Upper lobe of left lung (tissue), 6 donors: ENCODE measurements around the gene KIF22. TPM values are rescaled to one million over a fixed set of nuclear protein-coding genes. Genes with fewer than 3 reads are reported as not detected.
"Not testable (repeated sequence)": the region's sequence is repeated elsewhere in the genome, so short reads cannot be mapped to it uniquely, and the experiment has no call there.

Experiments
- ATAC-seq, 2 donors: fragments of 200-7000 bp; cut with Tn5 transposase; one replicate each; pipeline ENCODE4 v1.9.1; 2022; ENCODE audit warnings: mild to moderate bottlenecking in 2 of 2, moderate library complexity in 2 of 2; ENCODE audit not compliant: low FRiP score in 2 of 2
- DNase-seq, 2 donors: peaks; one replicate each; pipeline ENCODE4 v3.0.0-alpha.2; 2019 to 2020
- H3K27ac ChIP-seq, 4 donors: fragments of 200-600 bp; sonication (generic); one replicate each; pipeline ENCODE4 v1.5.1; 2016 to 2019
- H3K27me3 ChIP-seq, 4 donors: fragments of 200-600 bp; sonication (generic); one replicate each; pipeline ENCODE4 v1.5.1; 2017 to 2019
- H3K36me3 ChIP-seq, 4 donors: fragments of 200-600 bp; sonication (generic); one replicate each; pipeline ENCODE4 v1.5.1; 2016 to 2019
- H3K4me1 ChIP-seq, 4 donors: fragments of 200-600 bp; sonication (generic); one replicate each; pipeline ENCODE4 v1.5.1; 2018 to 2019
- H3K4me3 ChIP-seq, 4 donors: fragments of 200-600 bp; sonication (generic); one replicate each; pipeline ENCODE4 v1.5.1; 2017 to 2019; ENCODE audit warnings: mild to moderate bottlenecking in 2 of 4, moderate library complexity in 1 of 4
- H3K9me3 ChIP-seq, 4 donors: fragments of 200-600 bp; sonication (generic); one replicate each; pipeline ENCODE4 v1.5.1; 2018 to 2019
- EP300 ChIP-seq, 4 donors: sonication (generic); formaldehyde crosslinking; IDR thresholded peaks; one replicate each; pipeline ENCODE4 v1.5.1; 2017; ENCODE audit warnings: antibody characterized with exemption in 4 of 4, control low read depth in 2 of 4
- POLR2A ChIP-seq, 4 donors: fragments of 450-650 bp; IDR thresholded peaks; one replicate each; pipeline ENCODE4 v1.5.1; 2016 to 2017; ENCODE audit warnings: antibody characterized with exemption in 4 of 4, mild to moderate bottlenecking in 2 of 4
- POLR2AphosphoS5 ChIP-seq, 2 donors: sonication (generic); formaldehyde crosslinking; IDR thresholded peaks; one replicate each; pipeline ENCODE4 v1.5.1; 2017; ENCODE audit warnings: antibody characterized with exemption in 2 of 2
- WGBS, 2 donors: methylation state at CpG; one replicate each; pipeline ENCODE4 v1.1.5; 2017 to 2018; 5-methylcytosine and 5-hydroxymethylcytosine counted together
- total RNA-seq, 6 donors: library from RNA; depleted of rRNA in 4 of 6; stranded (reverse); fragments of >200 nt in 4 of 6; gene quantifications; one replicate each; pipeline versions ENCODE4 v1.1.0 to v1.2.1, GENCODE V29; 2016 to 2021
- TF ChIP-seq, protein P1 (sequence below), 6 experiments: fragments of 450-650 bp in 4 of 6; fragments of 200-600 bp in 2 of 6; sonication (generic) in 2 of 6; IDR thresholded peaks; one replicate each; pipeline ENCODE4 v1.5.1; 2016 to 2019; ENCODE audit warnings: antibody characterized with exemption in 6 of 6
- donor health status: DM: no; HTN: no; CAD: no; lungs with moderate emphysema.
- donor health status: DM: no; HTN: yes; CAD: no; lungs with severe emphysema.

The KIF22 gene
- total RNA-seq, 6 donors from 2014 or later: 9.1 to 43.5 (median 26.6) TPM

GRCh38 chr16:29744541-29745101 is 45.9 kb upstream of the KIF22 start:
- 82 to 90% methylated on average over 15 to 17 of the region's 20 CpGs for WGBS, 2 donors

DNA sequence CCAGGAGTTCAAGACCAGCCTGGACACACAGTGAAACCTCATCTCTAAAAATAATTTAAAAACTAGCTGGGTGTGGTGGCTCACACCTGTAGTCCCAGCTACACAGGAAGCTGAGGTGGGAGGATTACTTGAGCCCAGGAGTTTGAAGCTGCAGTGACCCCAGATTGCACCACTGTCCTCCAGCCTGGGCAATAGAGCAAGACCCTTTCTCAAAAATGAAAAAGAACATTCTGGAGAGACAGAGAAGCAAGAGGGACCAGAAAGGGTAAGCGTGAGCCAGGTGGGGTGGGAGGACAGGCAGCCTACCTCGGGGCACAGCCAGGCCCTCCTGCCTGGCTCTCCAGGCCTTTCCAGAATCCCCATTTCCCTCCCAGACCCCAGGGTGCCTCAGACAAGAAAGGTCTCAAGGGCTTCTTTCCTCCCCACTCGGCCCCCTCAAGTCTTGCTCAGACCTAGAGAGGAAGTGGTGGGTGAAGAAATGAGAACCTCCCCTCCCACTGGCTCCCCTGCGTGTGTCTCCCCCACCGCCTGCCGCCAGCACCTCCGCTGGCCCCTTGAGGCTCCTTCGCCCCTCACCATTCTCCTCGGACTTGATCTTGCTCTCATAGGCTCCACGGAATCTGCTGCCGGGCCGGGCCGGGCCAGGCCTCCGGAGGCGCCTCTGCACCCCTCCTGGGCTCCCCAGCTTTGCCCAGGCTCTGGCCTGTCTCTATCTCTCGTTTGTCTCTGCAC is 45.3 kb upstream of the KIF22 start:
- peak; percentile 56 to 74 for ATAC-seq
- peak; percentile 45 to 84 for DNase-seq
- WGBS, 2 donors: 44 to 60% methylated on average over 16 of the region's 16 CpGs
- TF ChIP-seq POLR2AphosphoS5 (IDR thresholded peaks at IDR 0.05) (no peak), EP300 (IDR thresholded peaks at IDR 0.05) (no peak)
- TF ChIP-seq, protein P1, sequence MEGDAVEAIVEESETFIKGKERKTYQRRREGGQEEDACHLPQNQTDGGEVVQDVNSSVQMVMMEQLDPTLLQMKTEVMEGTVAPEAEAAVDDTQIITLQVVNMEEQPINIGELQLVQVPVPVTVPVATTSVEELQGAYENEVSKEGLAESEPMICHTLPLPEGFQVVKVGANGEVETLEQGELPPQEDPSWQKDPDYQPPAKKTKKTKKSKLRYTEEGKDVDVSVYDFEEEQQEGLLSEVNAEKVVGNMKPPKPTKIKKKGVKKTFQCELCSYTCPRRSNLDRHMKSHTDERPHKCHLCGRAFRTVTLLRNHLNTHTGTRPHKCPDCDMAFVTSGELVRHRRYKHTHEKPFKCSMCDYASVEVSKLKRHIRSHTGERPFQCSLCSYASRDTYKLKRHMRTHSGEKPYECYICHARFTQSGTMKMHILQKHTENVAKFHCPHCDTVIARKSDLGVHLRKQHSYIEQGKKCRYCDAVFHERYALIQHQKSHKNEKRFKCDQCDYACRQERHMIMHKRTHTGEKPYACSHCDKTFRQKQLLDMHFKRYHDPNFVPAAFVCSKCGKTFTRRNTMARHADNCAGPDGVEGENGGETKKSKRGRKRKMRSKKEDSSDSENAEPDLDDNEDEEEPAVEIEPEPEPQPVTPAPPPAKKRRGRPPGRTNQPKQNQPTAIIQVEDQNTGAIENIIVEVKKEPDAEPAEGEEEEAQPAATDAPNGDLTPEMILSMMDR (IDR thresholded peaks at IDR 0.05): no peak
- Histone ChIP-seq H3K27me3 (no peaks in the 10 kb centered on the region), H3K4me3 (peak overlapping the region in 3 of 4 donors; percentile 46 to 60 (median 47)), H3K4me1 (no peaks in the 10 kb centered on the region), H3K36me3 (no peaks in the 10 kb centered on the region), H3K27ac (peak overlapping the region; percentile 58 to 88 (median 76)), H3K9me3 (no peaks in the 10 kb centered on the region)

More at GRCh38 chr16:29744541-29745101, 45.9 kb upstream of the KIF22 start:
- DNase-seq: peak in 1 of 2 donors; percentile 74
- Histone ChIP-seq H3K27ac (peak overlapping the region; percentile 58 to 88 (median 76)), H3K4me3 (peak overlapping the region in 3 of 4 donors; percentile 46 to 60 (median 47)), H3K9me3 (no peaks in the 10 kb centered on the region), H3K4me1 (no peaks in the 10 kb centered on the region), H3K27me3 (no peaks in the 10 kb centered on the region), H3K36me3 (no peaks in the 10 kb centered on the region)
- no peak for ATAC-seq
- no peak for TF ChIP-seq EP300 (IDR thresholded peaks at IDR 0.05)
- TF ChIP-seq, protein P1 (IDR thresholded peaks at IDR 0.05): no peak

DNA sequence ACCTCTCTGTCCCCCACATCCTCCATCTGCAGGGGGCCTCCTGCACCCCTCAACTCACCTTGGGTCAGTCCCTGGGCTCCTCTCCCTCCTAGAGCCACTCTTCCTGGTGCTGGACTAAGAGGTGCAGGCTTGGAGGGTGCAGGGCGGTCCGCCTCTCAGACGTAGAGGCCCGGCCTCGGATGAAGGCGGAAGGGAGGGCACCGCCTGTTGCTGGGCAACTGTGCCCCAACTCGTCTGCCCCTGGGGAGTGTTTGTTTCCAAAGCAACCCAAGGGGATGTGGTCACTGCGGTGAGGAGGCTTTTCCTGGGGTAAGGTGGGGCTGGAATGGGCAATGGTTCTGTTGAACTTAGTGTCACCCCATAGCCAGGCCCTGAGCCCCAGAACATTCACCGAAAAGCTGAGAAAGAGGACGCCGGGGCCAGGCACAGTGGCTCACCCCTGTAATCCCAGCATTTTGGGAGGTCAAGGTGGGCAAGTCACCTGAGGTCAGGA is 44.7 kb upstream of the KIF22 start, which contains the start of gene C16orf54:
Gene C16orf54 (minus strand): TSS at position 138 of the 493 bp plus-strand sequence. CDS start 1,039 bp downstream, outside the sequence.
- no peaks in the 10 kb centered on the region for H3K4me1 ChIP-seq
- DNase-seq: peak; percentile 88
- H3K27ac ChIP-seq: peak within 1 kb of the TSS; percentile 58 to 88 (median 76)
- no peaks in the 10 kb centered on the region for H3K27me3 ChIP-seq
- peak; percentile 93 to 94 for ATAC-seq
- 55 to 63% methylated on average over 11 to 12 of the region's 12 CpGs for WGBS, 2 donors
- no peaks in the 10 kb centered on the region for H3K9me3 ChIP-seq
- no peaks in the 10 kb centered on the region for H3K36me3 ChIP-seq
- TF ChIP-seq POLR2AphosphoS5 (IDR thresholded peaks at IDR 0.05) (peak; percentile 55 to 72), POLR2A (IDR thresholded peaks at IDR 0.05) (peak in 1 of 4 donors; percentile 56), EP300 (IDR thresholded peaks at IDR 0.05) (no peak)
- peak within 1 kb of the TSS in 3 of 4 donors; percentile 46 to 60 (median 47) for H3K4me3 ChIP-seq

DNA sequence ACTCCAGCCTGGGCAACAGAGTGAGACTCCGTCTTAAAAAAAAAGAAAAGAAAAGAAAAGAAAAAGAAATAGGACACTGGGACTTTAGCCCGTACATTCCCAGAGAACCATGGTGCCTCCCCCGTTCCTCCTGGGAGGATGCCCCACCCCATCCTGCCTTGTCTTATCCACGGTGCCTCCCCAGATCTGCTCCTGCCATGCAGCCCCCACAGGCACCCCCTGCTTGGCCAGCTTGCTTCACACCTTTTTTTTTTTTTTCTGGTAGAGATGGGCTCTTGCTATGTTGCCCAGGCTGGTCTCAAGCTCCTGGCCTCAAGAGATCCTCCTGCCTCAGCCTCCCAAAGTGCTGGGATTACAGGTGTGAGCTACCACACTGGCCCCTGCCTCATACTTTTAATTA is 44.0 kb upstream of the KIF22 start:
- Histone ChIP-seq H3K27ac (peak overlapping the region in 3 of 4 donors; percentile 46 to 88 (median 74)), H3K4me3 (peak overlapping the region in 3 of 4 donors; percentile 46 to 60 (median 47))
- ATAC-seq, H3K36me3 ChIP-seq, H3K27me3 ChIP-seq, H3K4me1 ChIP-seq, H3K9me3 ChIP-seq, DNase-seq: not testable (repeated sequence)
- 58 to 62% methylated on average over 4 of the region's 4 CpGs for WGBS, 2 donors

DNA sequence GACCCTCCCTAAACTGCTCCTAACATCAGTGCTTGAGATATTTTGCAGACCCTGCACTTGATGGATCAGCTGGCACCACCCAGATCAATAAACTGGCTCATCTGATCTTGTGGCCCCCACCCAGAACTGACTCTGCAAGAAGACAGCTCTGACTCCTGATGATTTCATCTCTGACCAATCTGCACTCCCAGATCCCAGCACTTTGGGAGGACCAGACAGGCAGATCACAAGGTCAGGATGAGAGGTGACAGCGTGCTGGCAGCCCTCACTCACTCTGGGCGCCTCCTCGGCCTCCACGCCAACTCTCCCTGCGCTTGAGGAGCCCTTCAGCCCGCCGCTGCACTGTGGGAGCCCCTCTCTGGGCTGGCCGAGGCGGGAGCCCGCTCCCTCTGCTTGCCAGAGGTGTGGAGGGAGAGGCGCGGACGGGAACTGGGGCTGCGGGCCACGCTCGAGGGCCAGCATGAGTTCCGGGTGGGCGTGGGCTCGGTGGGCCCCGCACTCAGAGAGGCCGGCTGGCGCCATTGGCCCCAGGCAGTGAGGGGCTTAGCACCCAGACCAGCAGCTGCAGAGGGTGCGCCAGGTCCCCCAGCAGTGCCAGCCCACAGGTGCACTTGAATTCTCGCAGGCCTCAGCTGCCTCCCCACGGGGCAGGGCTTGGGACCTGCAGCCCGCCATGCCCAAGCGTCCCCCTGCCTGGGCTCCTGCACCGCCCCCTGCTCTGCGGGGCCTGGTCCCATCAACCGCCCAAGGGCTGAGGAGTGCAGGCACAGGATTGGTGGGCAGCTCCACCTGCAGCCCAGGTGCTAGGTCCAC is 42.4 kb upstream of the KIF22 start:
- WGBS, 2 donors: 95 to 96% methylated on average over 14 to 21 of the region's 30 CpGs
- DNase-seq (peak in 1 of 2 donors; percentile 79), ATAC-seq (no peak)
- no peaks in the 10 kb centered on the region for H3K36me3 ChIP-seq
- H3K27me3 ChIP-seq: no peaks in the 10 kb centered on the region
- H3K9me3 ChIP-seq: no peaks in the 10 kb centered on the region
- H3K4me3 ChIP-seq: no peak overlapping the region
- TF ChIP-seq EP300 (IDR thresholded peaks at IDR 0.05) (no peak), POLR2AphosphoS5 (IDR thresholded peaks at IDR 0.05) (no peak), POLR2A (IDR thresholded peaks at IDR 0.05) (no peak)
- TF ChIP-seq, protein P1 (IDR thresholded peaks at IDR 0.05): no peak
- no peak overlapping the region for H3K27ac ChIP-seq
- H3K4me1 ChIP-seq: no peaks in the 10 kb centered on the region

DNA sequence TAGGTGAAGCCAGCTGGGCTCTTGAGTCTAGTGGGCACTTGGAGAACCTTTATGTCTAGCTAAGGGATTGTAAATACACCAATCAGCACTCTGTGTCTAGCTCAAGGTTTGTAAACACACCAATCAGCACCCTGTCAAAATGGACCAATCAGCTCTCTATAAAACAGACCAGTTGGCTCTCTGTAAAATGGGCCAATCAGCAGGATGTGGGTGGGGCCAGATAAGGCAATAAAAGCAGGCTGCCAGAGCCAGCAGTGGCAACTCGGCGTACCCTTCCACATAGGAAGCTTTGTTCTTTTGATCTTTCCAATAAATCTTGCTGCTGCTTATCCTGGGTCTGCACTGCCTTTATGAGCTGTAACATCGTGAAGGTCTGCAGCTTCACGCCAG is 41.8 kb upstream of the KIF22 start:
- H3K27ac ChIP-seq, ATAC-seq, H3K4me1 ChIP-seq, H3K4me3 ChIP-seq, H3K27me3 ChIP-seq, H3K9me3 ChIP-seq, DNase-seq, H3K36me3 ChIP-seq: not testable (repeated sequence)
- whole genome bisulfite sequencing, 2 donors: 75 to 90% methylated on average over 4 of the region's 4 CpGs
